22Rv1 (cell line): ENCODE measurements around the gene SPTLC2.

Source experiments
- ZFX ChIP-seq: fragments of 450-650 bp; IDR thresholded peaks from 2 replicates; pipeline ENCODE4 v1.6.1; 2017; ENCODE audit warnings: antibody characterized with exemption, borderline replicate concordance
- TF ChIP-seq, protein P1 (sequence below): fragments of 450-650 bp; IDR thresholded peaks from 2 replicates; pipeline ENCODE4 v1.5.1; 2017; ENCODE audit warnings: mild to moderate bottlenecking

GRCh38 chr14:77475432-77476115 lies 140.9 kb downstream of the SPTLC2 start:
- TF ChIP-seq, protein P1, sequence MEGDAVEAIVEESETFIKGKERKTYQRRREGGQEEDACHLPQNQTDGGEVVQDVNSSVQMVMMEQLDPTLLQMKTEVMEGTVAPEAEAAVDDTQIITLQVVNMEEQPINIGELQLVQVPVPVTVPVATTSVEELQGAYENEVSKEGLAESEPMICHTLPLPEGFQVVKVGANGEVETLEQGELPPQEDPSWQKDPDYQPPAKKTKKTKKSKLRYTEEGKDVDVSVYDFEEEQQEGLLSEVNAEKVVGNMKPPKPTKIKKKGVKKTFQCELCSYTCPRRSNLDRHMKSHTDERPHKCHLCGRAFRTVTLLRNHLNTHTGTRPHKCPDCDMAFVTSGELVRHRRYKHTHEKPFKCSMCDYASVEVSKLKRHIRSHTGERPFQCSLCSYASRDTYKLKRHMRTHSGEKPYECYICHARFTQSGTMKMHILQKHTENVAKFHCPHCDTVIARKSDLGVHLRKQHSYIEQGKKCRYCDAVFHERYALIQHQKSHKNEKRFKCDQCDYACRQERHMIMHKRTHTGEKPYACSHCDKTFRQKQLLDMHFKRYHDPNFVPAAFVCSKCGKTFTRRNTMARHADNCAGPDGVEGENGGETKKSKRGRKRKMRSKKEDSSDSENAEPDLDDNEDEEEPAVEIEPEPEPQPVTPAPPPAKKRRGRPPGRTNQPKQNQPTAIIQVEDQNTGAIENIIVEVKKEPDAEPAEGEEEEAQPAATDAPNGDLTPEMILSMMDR, result no peak
- no peak for TF ChIP-seq ZFX
